GM12874 (cell line): Measurements from ENCODE around the gene PIMREG.

Source experiments
- CTCF ChIP-seq: IDR thresholded peaks from 2 replicates; pipeline ENCODE4 v1.5.1; 2011; ENCODE audit warnings: low read depth, mild to moderate bottlenecking, control low read depth, low read length, moderate library complexity; ENCODE audit not compliant: insufficient read depth

Gene PIMREG

DNA sequence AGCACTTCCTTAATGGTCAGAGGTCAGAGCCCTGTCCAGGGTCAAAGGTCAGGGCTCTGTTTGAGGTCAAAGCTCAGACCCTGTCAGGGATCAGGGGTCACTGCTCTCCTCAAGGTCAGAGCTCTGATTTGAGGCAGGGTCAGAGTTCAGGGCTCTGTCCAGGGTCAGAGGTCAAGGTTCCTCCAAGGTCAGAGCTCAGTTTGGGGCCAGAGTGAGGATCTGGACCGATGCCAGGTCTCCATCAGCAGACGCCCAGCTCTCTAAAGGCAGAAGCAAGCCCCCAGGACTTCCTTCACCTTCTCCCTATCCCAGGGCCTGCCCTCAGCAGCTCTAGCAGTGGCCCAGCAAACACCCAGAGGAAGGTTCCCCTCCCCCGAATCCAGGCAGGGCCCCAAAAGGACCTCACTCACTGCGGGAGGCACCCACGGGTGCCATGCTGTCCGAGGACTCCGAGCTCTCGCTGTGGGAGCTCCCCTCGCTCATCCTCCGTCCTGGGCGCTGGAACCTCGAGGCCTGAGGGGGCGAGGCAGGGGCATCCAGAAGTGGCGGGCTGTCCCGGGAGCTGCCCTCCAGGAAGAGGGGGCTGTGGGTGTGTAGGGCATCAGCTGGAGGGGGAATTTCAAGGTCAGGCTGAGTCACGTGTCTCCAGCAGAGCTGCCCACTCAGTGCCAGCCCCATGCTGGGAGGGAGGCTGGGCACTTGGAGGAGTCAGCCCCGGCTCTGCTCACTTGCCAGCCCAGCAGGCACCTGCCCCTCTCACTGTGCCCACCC is 26.7 kb downstream of the PIMREG start:
- TF ChIP-seq CTCF, result no peak

- TF ChIP-seq CTCF, result no peak
Measured at GRCh38 chr17:6471531-6472465, 27.5 kb downstream of the PIMREG start.

GRCh38 chr17:6472517-6472916 is 28.3 kb downstream of the PIMREG start:
- no peak for TF ChIP-seq CTCF

- peak; percentile 98 for TF ChIP-seq CTCF
Measured at GRCh38 chr17:6473128-6473767, 29.0 kb downstream of the PIMREG start.

- TF ChIP-seq CTCF, result no peak
Measured at GRCh38 chr17:6474376-6474775, 30.1 kb downstream of the PIMREG start.

GRCh38 chr17:6474906-6475305 is 30.7 kb downstream of the PIMREG start:
- no peak for TF ChIP-seq CTCF

DNA sequence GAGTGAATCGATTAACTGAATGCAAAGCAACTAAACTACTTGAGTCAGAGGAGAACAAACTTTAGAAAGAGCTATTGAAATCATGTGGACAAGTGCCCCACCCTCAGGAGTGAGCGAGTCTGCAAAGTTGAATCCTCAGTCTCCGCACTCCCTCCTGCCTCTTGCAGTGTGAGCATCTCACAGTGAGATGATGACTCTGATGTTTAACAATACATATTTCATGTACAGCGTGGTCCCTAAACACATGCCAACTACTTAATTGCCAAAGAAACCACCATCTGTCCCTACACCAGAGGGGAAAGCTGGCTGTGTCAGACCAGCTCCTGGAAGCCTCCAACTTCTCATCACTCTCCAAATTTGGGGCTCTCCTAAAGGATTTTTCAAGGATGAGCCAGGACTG is 31.2 kb downstream of the PIMREG start:
- no peak for TF ChIP-seq CTCF
